Liver (tissue), 9 donors: ENCODE measurements around the gene TMEM242. TPM values are rescaled to one million over a fixed set of nuclear protein-coding genes. Genes with fewer than 3 reads are reported as not detected.

Source experiments
- DNase-seq: peaks from one replicate; pipeline ENCODE4 v3.0.0-alpha.2; 2017; ENCODE audit warnings: low spot score
- H3K27ac ChIP-seq, 2 donors: one replicate each; pipeline ENCODE4 v1.7.0; 2013; ENCODE audit warnings: inconsistent platforms in 2 of 2, low read length in 2 of 2, control low read depth in 1 of 2, low read depth in 1 of 2, mild to moderate bottlenecking in 1 of 2
- H3K27me3 ChIP-seq, 4 donors: one replicate each; pipeline versions ENCODE4 v1.6.1 to v1.7.0; 2013; ENCODE audit warnings: low read length in 3 of 4, inconsistent platforms in 1 of 4, mild to moderate bottlenecking in 1 of 4, moderate library complexity in 1 of 4; ENCODE audit not compliant: control insufficient read depth in 4 of 4, insufficient read depth in 4 of 4
- H3K36me3 ChIP-seq, 4 donors: one replicate each; pipeline versions ENCODE4 v1.6.1 to v1.7.0; 2013; ENCODE audit warnings: low read length in 3 of 4, mild to moderate bottlenecking in 3 of 4, low read depth in 1 of 4, moderate library complexity in 1 of 4; ENCODE audit not compliant: control insufficient read depth in 4 of 4, insufficient read depth in 3 of 4
- H3K4me1 ChIP-seq, 4 donors: one replicate each; pipeline versions ENCODE4 v1.6.1 to v1.7.0; 2013; ENCODE audit warnings: low read length in 3 of 4, mild to moderate bottlenecking in 3 of 4, moderate library complexity in 1 of 4; ENCODE audit not compliant: control insufficient read depth in 4 of 4, insufficient read depth in 4 of 4
- H3K4me3 ChIP-seq, 3 donors: one replicate each; pipeline versions ENCODE4 v1.6.1 to v1.7.0; 2013; ENCODE audit warnings: low read length in 3 of 3, control low read depth in 1 of 3, low read depth in 1 of 3, mild to moderate bottlenecking in 1 of 3
- H3K9ac ChIP-seq, 2 donors: one replicate each; pipeline ENCODE4 v1.7.0; 2013; ENCODE audit warnings: low read length in 2 of 2, mild to moderate bottlenecking in 2 of 2, moderate library complexity in 2 of 2, control low read depth in 1 of 2, low read depth in 1 of 2
- H3K9me3 ChIP-seq, 4 donors: one replicate each; pipeline versions ENCODE4 v1.6.1 to v1.7.0; 2013; ENCODE audit warnings: low read length in 3 of 4; ENCODE audit not compliant: control insufficient read depth in 4 of 4
- FOXA1 ChIP-seq: IDR thresholded peaks from 2 replicates; pipeline ENCODE4 v1.6.1; 2016; ENCODE audit warnings: antibody characterized with exemption
- FOXA2 ChIP-seq: IDR thresholded peaks from 2 replicates; pipeline ENCODE4 v1.6.1; 2016; ENCODE audit warnings: antibody characterized with exemption
- GABPA ChIP-seq, 2 donors: IDR thresholded peaks in 1 of 2; conservative IDR thresholded peaks in 1 of 2; 2 replicates each; pipeline ENCODE4 v1.6.1; 2016; ENCODE audit warnings: antibody characterized with exemption in 2 of 2, mild to moderate bottlenecking in 1 of 2, moderate library complexity in 1 of 2
- HNF4A ChIP-seq, 2 donors: conservative IDR thresholded peaks; 2 replicates each; pipeline ENCODE4 v1.6.1; 2016; ENCODE audit warnings: antibody characterized with exemption in 2 of 2, mild to moderate bottlenecking in 2 of 2
- JUND ChIP-seq, 2 donors: IDR thresholded peaks; 2 replicates each; pipeline ENCODE4 v1.6.1; 2016; ENCODE audit warnings: antibody characterized with exemption in 2 of 2
- NR2F2 ChIP-seq: IDR thresholded peaks from 2 replicates; pipeline ENCODE4 v1.6.1; 2016; ENCODE audit warnings: antibody characterized with exemption
- RAD21 ChIP-seq, 2 donors: IDR thresholded peaks; 2 replicates each; pipeline ENCODE4 v1.6.1; 2016; ENCODE audit warnings: antibody characterized with exemption in 2 of 2, mild to moderate bottlenecking in 2 of 2
- RXRA ChIP-seq, 2 donors: IDR thresholded peaks; 2 replicates each; pipeline ENCODE4 v1.6.1; 2017 to 2018; ENCODE audit warnings: antibody characterized with exemption in 2 of 2, mild to moderate bottlenecking in 1 of 2
- YY1 ChIP-seq: IDR thresholded peaks from 2 replicates; pipeline ENCODE4 v1.6.1; 2016; ENCODE audit warnings: antibody characterized with exemption, mild to moderate bottlenecking
- WGBS: extraction: QIAGEN DNeasy Blood & Tissue Kit; methylation state at CpG from one replicate; pipeline ENCODE4 v1.1.7; 2013; 5-methylcytosine and 5-hydroxymethylcytosine counted together
- polyA plus RNA-seq, 2 donors: library from polyadenylated mRNA; stranded (reverse) in 1 of 2; unstranded in 1 of 2; fragments of 200-250 nt in 1 of 2; fragments of >200 nt in 1 of 2; fragmentation: Nextera tagmentation in 1 of 2; extraction: Ambion mirVana in 1 of 2; gene quantifications; one replicate each; pipeline versions ENCODE4 v1.2.1 to v1.2.3, GENCODE V29; 2013 to 2015
- total RNA-seq, 2 donors: library from RNA; depleted of rRNA; stranded (reverse); fragments of >200 nt; gene quantifications; one replicate each; pipeline ENCODE4 v1.2.3, GENCODE V29; 2014
- TF ChIP-seq, protein P1 (sequence below): fragments of 150-350 bp; IDR thresholded peaks from 2 replicates; pipeline ENCODE4 v1.5.1; 2017; ENCODE audit warnings: improper control_type of control experiment, low read depth, low read length; ENCODE audit not compliant: missing input control
- TF ChIP-seq, protein P2 (sequence below): IDR thresholded peaks from 2 replicates; pipeline ENCODE4 v1.6.1; 2016; ENCODE audit warnings: antibody characterized with exemption
- TF ChIP-seq, protein P3 (sequence below): IDR thresholded peaks from 2 replicates; pipeline ENCODE4 v1.6.1; 2016; ENCODE audit warnings: antibody characterized with exemption, mild to moderate bottlenecking
- TF ChIP-seq, protein P4 (sequence below): IDR thresholded peaks from 2 replicates; pipeline ENCODE4 v1.6.1; 2016; ENCODE audit warnings: antibody characterized with exemption
- donor health status: healthy.
- donor health status: healthy.
- donor health status: healthy.
- donor health status: healthy.
- donor health status: healthy.

Gene TMEM242
- total and polyA plus RNA-seq, 4 donors = 3.7 to 10.2 (median 6.1) TPM

DNA sequence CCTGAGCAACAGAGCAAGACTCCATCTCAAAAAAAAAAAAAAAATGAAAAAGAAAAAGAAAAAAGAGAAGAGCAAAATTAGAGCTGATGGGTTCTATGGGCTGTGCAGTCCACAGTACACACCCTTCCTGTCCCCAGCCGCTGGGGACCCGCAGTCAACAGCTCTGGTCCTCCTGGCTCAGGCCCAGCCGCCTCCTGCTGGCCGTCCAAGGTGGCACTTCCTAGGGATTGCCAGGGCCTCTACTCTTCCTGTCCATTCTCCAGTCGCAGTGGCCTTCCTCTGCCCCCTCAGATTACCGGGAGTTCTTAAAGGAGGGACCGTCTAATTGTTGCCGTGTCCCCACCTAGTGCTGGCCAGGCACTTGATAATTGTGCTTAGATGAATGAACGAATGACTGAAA lies 41.7 kb downstream of the TMEM242 start:
- peaks cover 0 to 2% (median 0%) of the 10 kb centered on the region in 4 donors for H3K4me1 ChIP-seq
- TF ChIP-seq GABPA (IDR thresholded peaks at IDR 0.05 in 1 of 2, conservative IDR thresholded peaks at IDR 0.05 in 1 of 2) = no peak
- peak in 1 of 2 donors; percentile 65 for TF ChIP-seq RAD21 (IDR thresholded peaks at IDR 0.05)
- no peak overlapping the region for H3K4me3 ChIP-seq
- H3K9ac ChIP-seq = no peak overlapping the region
- DNase-seq = no peak
- no peaks in the 10 kb centered on the region for H3K9me3 ChIP-seq
- H3K27ac ChIP-seq = no peak overlapping the region
- 38% methylated on average over 5 of the region's 9 CpGs for WGBS
- no peaks in the 10 kb centered on the region for H3K27me3 ChIP-seq
- no peaks in the 10 kb centered on the region for H3K36me3 ChIP-seq

DNA sequence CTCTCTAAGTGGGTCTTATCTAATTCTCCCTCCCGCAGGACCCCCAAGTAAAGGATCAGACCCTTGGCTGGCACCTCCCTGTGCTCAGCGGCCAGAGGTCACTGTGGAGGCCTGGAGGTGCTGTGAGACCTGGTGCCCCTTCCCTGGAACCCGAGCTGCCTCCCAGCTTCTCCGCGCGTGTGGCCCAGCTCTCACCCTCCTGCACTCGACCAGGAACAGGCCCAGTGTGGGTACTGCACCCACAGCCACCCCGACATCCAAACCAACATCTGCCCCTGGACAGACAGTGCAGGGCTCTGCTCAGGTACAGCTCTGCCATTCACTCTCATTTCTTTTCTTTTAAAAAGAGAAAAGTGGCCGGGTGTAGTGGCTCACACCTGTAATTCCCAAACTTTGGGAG lies 42.4 kb downstream of the TMEM242 start:
- Histone ChIP-seq H3K9me3 (no peaks in the 10 kb centered on the region), H3K9ac (no peak overlapping the region), H3K36me3 (no peaks in the 10 kb centered on the region), H3K4me1 (peaks cover 0 to 2% (median 0%) of the 10 kb centered on the region in 4 donors), H3K4me3 (no peak overlapping the region), H3K27me3 (no peaks in the 10 kb centered on the region), H3K27ac (no peak overlapping the region)
- WGBS = 83% methylated on average over 4 of the region's 9 CpGs
- DNase-seq = no peak
- TF ChIP-seq NR2F2 (no peak), YY1 (no peak), RAD21 (IDR thresholded peaks at IDR 0.05) (no peak), FOXA2 (no peak), RXRA (IDR thresholded peaks at IDR 0.05) (no peak), JUND (IDR thresholded peaks at IDR 0.05) (no peak), HNF4A (conservative IDR thresholded peaks at IDR 0.05) (no peak), FOXA1 (no peak), GABPA (IDR thresholded peaks at IDR 0.05 in 1 of 2, conservative IDR thresholded peaks at IDR 0.05 in 1 of 2) (no peak)
- TF ChIP-seq, protein P1, sequence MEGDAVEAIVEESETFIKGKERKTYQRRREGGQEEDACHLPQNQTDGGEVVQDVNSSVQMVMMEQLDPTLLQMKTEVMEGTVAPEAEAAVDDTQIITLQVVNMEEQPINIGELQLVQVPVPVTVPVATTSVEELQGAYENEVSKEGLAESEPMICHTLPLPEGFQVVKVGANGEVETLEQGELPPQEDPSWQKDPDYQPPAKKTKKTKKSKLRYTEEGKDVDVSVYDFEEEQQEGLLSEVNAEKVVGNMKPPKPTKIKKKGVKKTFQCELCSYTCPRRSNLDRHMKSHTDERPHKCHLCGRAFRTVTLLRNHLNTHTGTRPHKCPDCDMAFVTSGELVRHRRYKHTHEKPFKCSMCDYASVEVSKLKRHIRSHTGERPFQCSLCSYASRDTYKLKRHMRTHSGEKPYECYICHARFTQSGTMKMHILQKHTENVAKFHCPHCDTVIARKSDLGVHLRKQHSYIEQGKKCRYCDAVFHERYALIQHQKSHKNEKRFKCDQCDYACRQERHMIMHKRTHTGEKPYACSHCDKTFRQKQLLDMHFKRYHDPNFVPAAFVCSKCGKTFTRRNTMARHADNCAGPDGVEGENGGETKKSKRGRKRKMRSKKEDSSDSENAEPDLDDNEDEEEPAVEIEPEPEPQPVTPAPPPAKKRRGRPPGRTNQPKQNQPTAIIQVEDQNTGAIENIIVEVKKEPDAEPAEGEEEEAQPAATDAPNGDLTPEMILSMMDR = no peak
- TF ChIP-seq, protein P2, sequence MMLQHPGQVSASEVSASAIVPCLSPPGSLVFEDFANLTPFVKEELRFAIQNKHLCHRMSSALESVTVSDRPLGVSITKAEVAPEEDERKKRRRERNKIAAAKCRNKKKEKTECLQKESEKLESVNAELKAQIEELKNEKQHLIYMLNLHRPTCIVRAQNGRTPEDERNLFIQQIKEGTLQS = no peak
- TF ChIP-seq, protein P3, sequence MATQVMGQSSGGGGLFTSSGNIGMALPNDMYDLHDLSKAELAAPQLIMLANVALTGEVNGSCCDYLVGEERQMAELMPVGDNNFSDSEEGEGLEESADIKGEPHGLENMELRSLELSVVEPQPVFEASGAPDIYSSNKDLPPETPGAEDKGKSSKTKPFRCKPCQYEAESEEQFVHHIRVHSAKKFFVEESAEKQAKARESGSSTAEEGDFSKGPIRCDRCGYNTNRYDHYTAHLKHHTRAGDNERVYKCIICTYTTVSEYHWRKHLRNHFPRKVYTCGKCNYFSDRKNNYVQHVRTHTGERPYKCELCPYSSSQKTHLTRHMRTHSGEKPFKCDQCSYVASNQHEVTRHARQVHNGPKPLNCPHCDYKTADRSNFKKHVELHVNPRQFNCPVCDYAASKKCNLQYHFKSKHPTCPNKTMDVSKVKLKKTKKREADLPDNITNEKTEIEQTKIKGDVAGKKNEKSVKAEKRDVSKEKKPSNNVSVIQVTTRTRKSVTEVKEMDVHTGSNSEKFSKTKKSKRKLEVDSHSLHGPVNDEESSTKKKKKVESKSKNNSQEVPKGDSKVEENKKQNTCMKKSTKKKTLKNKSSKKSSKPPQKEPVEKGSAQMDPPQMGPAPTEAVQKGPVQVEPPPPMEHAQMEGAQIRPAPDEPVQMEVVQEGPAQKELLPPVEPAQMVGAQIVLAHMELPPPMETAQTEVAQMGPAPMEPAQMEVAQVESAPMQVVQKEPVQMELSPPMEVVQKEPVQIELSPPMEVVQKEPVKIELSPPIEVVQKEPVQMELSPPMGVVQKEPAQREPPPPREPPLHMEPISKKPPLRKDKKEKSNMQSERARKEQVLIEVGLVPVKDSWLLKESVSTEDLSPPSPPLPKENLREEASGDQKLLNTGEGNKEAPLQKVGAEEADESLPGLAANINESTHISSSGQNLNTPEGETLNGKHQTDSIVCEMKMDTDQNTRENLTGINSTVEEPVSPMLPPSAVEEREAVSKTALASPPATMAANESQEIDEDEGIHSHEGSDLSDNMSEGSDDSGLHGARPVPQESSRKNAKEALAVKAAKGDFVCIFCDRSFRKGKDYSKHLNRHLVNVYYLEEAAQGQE = no peak
- TF ChIP-seq, protein P4, sequence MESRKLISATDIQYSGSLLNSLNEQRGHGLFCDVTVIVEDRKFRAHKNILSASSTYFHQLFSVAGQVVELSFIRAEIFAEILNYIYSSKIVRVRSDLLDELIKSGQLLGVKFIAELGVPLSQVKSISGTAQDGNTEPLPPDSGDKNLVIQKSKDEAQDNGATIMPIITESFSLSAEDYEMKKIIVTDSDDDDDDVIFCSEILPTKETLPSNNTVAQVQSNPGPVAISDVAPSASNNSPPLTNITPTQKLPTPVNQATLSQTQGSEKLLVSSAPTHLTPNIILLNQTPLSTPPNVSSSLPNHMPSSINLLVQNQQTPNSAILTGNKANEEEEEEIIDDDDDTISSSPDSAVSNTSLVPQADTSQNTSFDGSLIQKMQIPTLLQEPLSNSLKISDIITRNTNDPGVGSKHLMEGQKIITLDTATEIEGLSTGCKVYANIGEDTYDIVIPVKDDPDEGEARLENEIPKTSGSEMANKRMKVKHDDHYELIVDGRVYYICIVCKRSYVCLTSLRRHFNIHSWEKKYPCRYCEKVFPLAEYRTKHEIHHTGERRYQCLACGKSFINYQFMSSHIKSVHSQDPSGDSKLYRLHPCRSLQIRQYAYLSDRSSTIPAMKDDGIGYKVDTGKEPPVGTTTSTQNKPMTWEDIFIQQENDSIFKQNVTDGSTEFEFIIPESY = no peak
